Calu3 (cell line): ENCODE results near the gene VPS51. TPM values are rescaled to one million over a fixed set of nuclear protein-coding genes. Genes with fewer than 3 reads are reported as not detected.

ENCODE experiments used
- BruUV-seq: library from RNA; stranded (reverse); fragments of 400-500 nt; replicated peaks from 2 replicates; lab custom pipeline; 2021; lab: Mats Ljungman, UMichigan
- CTCF ChIA-PET: fragments of 300-600 bp; sonication (Branson Sonifier 250); formaldehyde crosslinking; loops from one replicate; lab custom pipeline; 2022; ENCODE audit warnings: antibody characterized with exemption; lab: Charles Lee
- DNase-seq: peaks from one replicate; pipeline ENCODE4 v3.0.0; 2022
- H3K27ac Mint-ChIP-seq: one replicate; pipeline ENCODE4 v1.8.0; 2022; ENCODE audit warnings: mixed read lengths; ENCODE audit not compliant: unreplicated experiment
- H3K27me3 Mint-ChIP-seq: one replicate; pipeline ENCODE4 v1.8.0; 2022; ENCODE audit warnings: mixed read lengths; ENCODE audit not compliant: unreplicated experiment
- H3K36me3 Mint-ChIP-seq: one replicate; pipeline ENCODE4 v1.8.0; 2022; ENCODE audit warnings: mild to moderate bottlenecking, moderate library complexity, mixed read lengths; ENCODE audit not compliant: insufficient read depth, unreplicated experiment
- H3K4me1 Mint-ChIP-seq: one replicate; pipeline ENCODE4 v1.8.0; 2022; ENCODE audit warnings: mild to moderate bottlenecking, low read depth, mixed read lengths; ENCODE audit not compliant: unreplicated experiment
- H3K4me3 Mint-ChIP-seq: one replicate; pipeline ENCODE4 v1.8.0; 2022; ENCODE audit warnings: mild to moderate bottlenecking, low read depth, moderate library complexity, mixed read lengths; ENCODE audit not compliant: unreplicated experiment
- H3K9me3 Mint-ChIP-seq: one replicate; pipeline ENCODE4 v1.8.0; 2022; ENCODE audit warnings: low read depth, mixed read lengths; ENCODE audit not compliant: unreplicated experiment
- intact Hi-C: fragments of 100-400 bp; cut with micrococcal nuclease; formaldehyde crosslinking; loops from one replicate; pipeline ENCODE4 v1.10.0; 2022; ENCODE audit not compliant: unreplicated experiment
- total RNA-seq: library from RNA; stranded (reverse); gene quantifications from 2 replicates; pipeline ENCODE4 v1.2.3, GENCODE V29; 2022
- TF ChIP-seq, protein P1 (sequence below): fragments of 200-600 bp; IDR thresholded peaks from one replicate; pipeline ENCODE4 v1.8.0; 2022; ENCODE audit warnings: antibody characterized with exemption; ENCODE audit not compliant: unreplicated experiment

The VPS51 gene
- total RNA-seq, 1 experiment from 2014 or later = 78.1 TPM

GRCh38 chr11:65132988-65133700 is 37.1 kb downstream of the VPS51 start:
- Mint-ChIP-seq H3K4me1 (peaks cover 28% of the 10 kb centered on the region), H3K9me3 (no peaks in the 10 kb centered on the region), H3K36me3 (peaks cover 73% of the 10 kb centered on the region), H3K27ac (peak overlapping the region; percentile 100), H3K27me3 (no peaks in the 10 kb centered on the region), H3K4me3 (peak overlapping the region; percentile 99)
- intact Hi-C loops = no loop called here
- BruUV-seq = no TSS peak
- TF ChIP-seq, protein P1, sequence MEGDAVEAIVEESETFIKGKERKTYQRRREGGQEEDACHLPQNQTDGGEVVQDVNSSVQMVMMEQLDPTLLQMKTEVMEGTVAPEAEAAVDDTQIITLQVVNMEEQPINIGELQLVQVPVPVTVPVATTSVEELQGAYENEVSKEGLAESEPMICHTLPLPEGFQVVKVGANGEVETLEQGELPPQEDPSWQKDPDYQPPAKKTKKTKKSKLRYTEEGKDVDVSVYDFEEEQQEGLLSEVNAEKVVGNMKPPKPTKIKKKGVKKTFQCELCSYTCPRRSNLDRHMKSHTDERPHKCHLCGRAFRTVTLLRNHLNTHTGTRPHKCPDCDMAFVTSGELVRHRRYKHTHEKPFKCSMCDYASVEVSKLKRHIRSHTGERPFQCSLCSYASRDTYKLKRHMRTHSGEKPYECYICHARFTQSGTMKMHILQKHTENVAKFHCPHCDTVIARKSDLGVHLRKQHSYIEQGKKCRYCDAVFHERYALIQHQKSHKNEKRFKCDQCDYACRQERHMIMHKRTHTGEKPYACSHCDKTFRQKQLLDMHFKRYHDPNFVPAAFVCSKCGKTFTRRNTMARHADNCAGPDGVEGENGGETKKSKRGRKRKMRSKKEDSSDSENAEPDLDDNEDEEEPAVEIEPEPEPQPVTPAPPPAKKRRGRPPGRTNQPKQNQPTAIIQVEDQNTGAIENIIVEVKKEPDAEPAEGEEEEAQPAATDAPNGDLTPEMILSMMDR = no peak
- peak; percentile 85 for DNase-seq
- CTCF ChIA-PET = interaction anchor here (3.4 kb wide), 1 partner anchor 49 kb away, joined by 27 read pairs; the partner anchor contains the start of gene CAPN1

DNA sequence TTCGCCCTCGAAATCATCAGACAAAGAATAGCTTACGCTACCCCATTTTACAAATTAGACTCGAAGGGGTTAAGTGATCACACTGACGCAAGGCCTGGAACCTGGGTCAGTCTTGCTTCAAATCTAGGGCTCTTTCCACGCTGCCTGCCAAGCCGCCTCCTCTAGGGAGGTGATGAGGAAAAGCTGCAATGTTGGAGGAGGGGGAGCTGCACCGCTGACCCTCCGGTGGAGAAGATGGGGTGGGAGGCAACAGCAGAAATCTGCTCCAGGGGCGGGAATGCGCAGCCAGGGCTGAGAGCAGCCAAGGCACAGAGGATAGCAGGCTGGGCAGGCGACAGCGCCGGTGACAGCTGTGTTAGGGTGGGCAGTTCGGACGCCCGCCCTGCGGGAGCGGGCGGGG is 37.7 kb downstream of the VPS51 start:
- Mint-ChIP-seq H3K9me3 (no peaks in the 10 kb centered on the region), H3K27ac (peak overlapping the region; percentile 100), H3K27me3 (no peaks in the 10 kb centered on the region), H3K4me1 (peaks cover 28% of the 10 kb centered on the region), H3K36me3 (peaks cover 67% of the 10 kb centered on the region), H3K4me3 (peak overlapping the region; percentile 99)
- CTCF ChIA-PET = interaction anchor here (2.4 to 3.4 kb wide), 2 partner anchors 12 to 48 kb away, joined by 14 to 27 read pairs; partner anchors contain the start of genes CAPN1, FAU and MRPL49
- BruUV-seq = TSS peak; percentile 56
- intact Hi-C loops = loop anchor here (2.0 kb wide), 1 partner anchor 17 kb away; no protein-coding TSS in a partner anchor
- TF ChIP-seq, protein P1 = no peak
- DNase-seq = no peak

- intact Hi-C loops = loop anchor here (2.0 kb wide), 1 partner anchor 16 kb away; no protein-coding TSS in a partner anchor
- Mint-ChIP-seq H3K27me3 (no peaks in the 10 kb centered on the region), H3K4me1 (peaks cover 28% of the 10 kb centered on the region), H3K27ac (peak within 1 kb of the TSS; percentile 100), H3K9me3 (no peaks in the 10 kb centered on the region), H3K4me3 (peak within 1 kb of the TSS; percentile 99), H3K36me3 (peaks cover 63% of the 10 kb centered on the region)
- CTCF ChIA-PET = interaction anchor here (0.5 to 3.4 kb wide), 5 partner anchors 13 to 358 kb away, joined by 3 to 27 read pairs (median 4); partner anchors contain the start of genes CAPN1, FAU and MRPL49
- peak; percentile 91 for DNase-seq
- TF ChIP-seq, protein P1 = no peak
- BruUV-seq = no TSS peak
Measured at GRCh38 chr11:65134240-65134951, 38.4 kb downstream of the VPS51 start, which contains the start of gene SYVN1. TSS of gene SYVN1 (minus strand) at chr11:65134519. CDS start at chr11:65133601, 918 bp downstream.

GRCh38 chr11:65134952-65135632 is 39.1 kb downstream of the VPS51 start:
- BruUV-seq = TSS peak; percentile 84
- H3K4me3 Mint-ChIP-seq = peak overlapping the region; percentile 99
- CTCF ChIA-PET = interaction anchor here (0.5 to 3.4 kb wide), 8 partner anchors 13 to 805 kb away, joined by 3 to 27 read pairs (median 4); partner anchors contain the start of genes CAPN1, FAU and MRPL49
- DNase-seq = peak; percentile 92
- H3K4me1 Mint-ChIP-seq = peaks cover 28% of the 10 kb centered on the region
- no peaks in the 10 kb centered on the region for H3K27me3 Mint-ChIP-seq
- no peaks in the 10 kb centered on the region for H3K9me3 Mint-ChIP-seq
- peak overlapping the region; percentile 100 for H3K27ac Mint-ChIP-seq
- TF ChIP-seq, protein P1 = no peak
- peaks cover 56% of the 10 kb centered on the region for H3K36me3 Mint-ChIP-seq
- intact Hi-C loops = loop anchor here (2.0 to 5.0 kb wide), 2 partner anchors 16 to 47 kb away; partner anchors contain the start of gene CAPN1
